HG03025 (cell line): ENCODE measurements around the gene RPSA.
A peak's percentile ranks its signal among the peaks of the same experiment; 100 is the strongest.
"Not testable (repeated sequence)": the region's sequence is repeated elsewhere in the genome, so short reads cannot be mapped to it uniquely, and the experiment has no call there.

Experiments used
- ATAC-seq: cut with Tn5 transposase; IDR thresholded peaks from one replicate; pipeline ENCODE4 v1.9.1; 2021; ENCODE audit warnings: mild to moderate bottlenecking, moderate library complexity; ENCODE audit not compliant: unreplicated experiment, low FRiP score

Gene RPSA

DNA sequence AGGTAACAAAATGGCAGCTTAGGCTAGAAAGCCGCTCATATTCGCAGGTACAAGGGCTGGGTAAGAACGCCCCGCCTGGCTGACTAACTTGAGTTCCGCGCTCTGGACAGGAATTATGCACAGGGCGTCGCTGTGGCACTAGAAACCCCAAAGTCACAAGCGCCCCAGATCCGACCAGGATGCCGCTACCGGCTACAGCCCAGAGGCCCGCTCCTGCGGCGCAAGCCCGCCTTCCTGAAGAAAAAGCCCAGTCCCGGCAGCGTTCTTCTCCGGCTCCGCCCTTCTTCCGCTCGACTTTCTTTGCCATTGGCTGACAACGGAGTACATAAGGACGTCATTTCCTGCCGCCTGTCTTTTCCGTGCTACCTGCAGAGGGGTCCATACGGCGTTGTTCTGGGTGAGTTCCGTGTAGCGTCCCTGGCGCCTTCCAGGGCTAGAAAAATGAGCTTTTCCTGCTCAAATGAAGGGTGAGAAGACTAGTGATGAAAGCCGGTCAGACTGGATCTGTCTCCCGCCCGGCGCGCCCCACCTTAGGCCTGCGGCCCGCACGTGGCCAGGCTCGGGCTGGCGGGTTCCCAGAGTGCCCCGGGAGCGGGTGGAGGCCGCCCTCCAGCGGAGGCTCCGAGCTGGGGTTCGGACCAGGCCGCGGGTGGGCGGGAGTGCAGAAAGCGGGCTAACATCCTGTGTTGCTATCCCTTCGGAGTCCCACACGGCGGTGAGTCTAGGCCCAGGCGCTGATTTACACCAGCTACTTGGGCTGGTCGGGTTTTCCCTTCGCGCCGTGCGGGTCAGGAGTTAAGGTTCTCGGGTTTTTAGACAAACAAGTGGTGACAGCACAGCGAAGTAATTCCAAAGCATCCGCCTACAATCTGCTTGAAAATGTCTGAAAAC, at the start of gene RPSA:
Gene RPSA (plus strand): TSS at position 353 of the 891 bp plus-strand sequence. CDS start 934 bp downstream, outside the sequence.
- peak; percentile 94 for ATAC-seq

DNA sequence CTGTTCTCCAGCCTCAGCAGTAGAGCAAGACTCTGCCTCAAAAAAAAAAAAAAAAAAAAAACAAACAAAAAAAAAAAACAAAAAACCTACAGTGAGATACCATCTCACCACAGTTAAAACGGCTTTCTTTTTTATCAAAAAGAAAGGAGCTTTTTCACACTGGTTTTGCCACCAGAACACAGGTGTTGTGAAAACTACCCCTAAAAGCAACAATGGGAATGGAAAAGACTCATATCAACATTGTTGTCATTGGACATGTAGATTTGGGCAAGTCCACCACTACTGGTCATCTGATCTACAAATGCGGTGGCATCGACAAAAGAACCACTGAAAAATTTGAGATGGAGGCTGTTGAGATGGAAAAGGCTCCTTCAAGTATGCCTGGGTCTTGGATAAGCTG, 48.2 kb upstream of the RPSA start:
- ATAC-seq = no peak

DNA sequence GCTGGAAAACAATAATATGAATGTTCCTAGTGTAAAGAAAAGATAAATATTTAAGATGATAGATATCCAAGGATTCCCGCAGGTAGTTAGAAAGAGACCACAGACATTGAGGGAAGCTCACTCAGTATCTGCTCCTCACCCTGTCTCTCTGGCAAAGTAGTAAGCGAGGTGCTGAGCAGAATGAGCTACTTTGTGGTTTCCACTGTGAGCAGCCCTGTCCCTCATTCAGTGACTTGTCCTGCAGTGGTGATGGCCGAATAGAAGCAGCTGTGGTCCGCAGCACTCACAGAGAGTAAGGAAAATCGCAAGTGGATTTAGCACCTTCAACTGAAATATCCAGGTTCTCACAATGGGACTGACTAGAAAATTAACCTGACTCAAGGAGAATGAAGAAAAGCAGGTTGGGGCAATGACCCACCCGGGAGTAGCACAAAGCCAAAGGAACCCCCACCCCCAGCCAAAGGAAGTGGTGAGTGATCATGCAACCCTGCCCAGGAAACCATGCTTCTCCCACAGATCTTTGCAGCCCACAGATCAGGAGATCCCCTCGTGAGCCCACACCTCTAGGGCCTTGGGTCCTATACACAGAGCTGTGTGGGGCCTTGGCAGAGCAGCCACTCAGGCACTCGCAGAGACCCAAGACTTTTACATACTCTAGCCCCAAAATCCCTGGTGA, 45.1 kb upstream of the RPSA start:
- no peak for ATAC-seq

DNA sequence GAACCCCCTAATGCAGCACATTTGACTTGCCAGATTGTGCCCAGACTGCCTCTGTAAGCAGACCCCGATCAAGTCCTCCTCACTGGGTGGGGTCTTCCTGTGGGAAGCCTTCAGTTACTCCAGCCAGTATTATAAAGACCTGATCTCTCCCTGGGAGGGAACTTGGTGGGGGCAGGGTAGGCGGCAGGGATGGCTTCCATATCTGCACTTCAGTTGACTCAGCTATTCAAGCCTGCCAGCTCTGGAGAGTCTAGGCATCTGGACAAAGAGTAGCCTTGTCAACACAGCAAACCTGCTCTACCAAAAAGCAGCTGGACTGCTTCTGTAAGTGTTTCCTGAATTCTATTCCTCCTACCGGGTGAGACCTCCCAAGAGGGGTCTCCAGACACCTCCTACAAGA, 44.3 kb upstream of the RPSA start:
- no peak for ATAC-seq

DNA sequence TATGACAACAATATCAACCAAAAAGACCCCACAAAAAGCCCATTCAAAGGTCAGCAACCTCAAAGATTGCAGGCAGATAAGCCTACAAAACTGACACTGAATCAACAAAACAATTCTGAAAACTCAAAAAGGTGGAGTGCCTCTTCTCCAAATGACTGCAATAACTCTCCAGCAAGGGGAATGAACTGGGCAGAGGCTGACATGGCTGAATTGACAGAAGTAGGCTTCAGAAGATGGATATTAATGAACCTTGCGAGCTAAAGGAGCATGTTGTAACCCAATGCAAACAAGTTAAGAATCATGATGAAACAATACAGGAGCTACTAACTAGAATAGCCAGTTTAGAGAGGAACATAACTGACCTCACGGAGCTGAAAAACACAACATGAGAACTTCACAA, 43.7 kb upstream of the RPSA start:
- no peak for ATAC-seq

DNA sequence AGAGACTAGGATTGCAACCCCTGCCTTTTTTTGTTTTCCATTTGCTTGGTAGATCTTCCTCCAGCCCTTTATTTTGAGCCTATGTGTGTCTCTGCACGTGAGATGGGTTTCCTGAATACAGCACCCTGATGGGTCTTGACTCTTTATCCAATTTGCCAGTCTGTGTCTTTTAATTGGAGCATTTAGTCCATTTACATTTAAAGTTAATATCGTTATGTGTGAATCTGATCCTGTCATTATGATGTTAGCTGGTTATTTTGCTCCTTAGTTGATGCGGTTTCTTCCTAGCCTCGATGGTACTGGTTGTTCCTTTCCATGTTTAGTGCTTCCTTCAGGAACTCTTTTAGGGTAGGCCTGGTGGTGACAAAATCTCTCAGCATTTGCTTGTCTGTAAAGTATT, 36.1 kb upstream of the RPSA start:
- ATAC-seq = not testable (repeated sequence)

DNA sequence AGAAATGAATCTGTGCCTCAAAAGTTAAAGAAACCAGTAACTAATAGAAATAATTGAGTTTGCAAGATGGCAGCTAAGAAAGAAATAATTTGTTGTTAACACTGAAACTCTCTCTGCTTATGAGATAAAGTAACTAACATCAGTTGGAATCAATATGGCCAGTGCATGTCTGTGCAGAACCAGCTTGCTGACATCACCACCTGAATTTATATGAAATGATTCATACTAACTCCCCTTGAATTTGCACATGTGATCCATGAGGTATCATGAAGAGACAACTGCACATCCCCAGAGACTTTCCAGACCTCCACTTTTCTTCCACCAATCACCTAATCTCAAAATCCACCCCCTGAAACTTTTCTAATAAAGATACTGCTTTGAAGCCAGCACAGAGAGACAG, 33.7 kb upstream of the RPSA start:
- ATAC-seq = no peak

DNA sequence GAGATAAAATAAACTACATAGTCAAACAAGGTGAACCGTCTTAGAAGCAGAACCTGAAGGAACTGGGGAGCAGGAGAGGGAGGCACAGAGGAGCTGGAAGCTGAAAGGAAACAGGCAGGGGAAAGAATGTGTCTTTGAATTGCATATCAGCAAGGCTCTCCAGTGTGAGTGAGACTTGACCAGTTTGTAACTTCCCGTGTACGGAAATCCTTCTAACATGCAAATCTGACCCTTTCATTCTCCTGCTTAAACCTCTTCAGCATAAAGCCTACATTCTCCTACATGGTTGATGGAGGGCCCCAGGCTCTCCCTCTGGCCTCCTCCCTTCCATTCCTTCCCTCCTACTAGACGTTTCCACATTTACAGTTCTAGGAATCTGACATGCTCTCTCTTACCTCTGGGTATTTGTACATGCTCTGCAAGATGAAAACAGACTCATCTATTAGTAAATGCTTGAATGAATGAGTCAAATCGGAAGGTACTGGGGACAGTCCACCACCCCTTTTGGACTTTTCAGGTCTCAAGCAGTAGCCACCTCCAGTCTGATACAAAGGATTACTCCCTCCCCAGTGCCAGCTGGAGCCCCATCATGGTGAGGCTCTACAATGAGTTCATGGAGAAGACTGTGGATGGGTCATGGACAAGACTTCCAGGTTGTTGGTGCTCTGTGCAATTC, 29.4 kb upstream of the RPSA start:
- no peak for ATAC-seq

DNA sequence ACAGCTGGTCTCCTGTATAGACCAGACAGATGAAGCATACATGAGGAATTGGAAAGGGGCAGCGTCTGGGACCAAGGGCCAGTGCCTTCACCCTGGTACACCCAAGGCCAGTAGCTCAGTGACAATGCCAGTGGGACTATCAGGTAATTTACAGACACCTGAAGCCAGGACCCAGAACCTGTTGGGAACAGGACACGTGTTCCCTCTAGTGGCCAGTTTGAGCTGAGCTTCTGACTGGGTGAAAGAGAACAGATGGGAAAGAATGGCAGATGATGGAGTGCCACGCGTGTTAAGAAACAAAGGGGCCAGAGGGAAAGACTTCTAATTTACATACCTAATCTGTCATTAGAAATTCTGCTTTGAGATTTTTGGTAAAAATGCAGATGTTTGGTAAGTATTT, 28.4 kb upstream of the RPSA start:
- ATAC-seq = peak; percentile 52

DNA sequence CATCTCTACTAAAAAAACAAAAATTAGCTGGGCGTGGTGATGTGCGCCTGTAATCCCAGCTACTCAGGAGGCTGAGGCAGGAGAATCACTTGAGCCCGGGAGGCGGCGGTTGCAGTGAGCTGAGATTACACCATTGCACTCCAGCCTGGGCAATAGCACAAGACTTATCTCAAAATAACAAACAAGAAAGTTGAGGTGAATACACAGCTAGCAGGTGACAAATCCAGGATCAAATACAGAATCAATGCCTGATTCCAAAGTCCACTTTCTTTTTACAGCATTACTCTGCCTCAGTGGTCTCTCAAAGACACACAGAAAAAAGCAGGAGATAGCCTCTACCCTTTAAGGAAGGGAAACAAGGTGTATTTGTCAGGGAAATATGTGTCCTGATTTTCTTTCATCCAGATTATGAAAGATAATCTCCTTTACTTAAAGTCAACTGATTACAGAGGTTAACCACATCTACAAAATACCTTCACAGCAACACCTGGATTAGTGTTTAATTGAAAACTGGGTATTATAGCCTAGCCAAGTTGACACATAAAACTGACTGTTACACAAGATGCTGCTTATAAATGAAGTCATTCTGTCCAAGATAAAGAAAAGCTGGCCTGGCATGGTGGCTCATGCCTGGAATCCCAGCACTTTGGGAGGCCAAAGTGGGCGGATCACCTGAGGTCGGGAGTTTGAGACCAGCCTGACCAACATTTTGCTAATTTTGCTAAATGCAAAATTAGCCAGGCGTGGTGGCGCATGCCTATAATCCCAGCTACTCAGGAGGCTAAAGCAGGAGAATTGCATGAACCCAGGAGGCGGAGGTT, 27.4 kb upstream of the RPSA start:
- no peak for ATAC-seq

DNA sequence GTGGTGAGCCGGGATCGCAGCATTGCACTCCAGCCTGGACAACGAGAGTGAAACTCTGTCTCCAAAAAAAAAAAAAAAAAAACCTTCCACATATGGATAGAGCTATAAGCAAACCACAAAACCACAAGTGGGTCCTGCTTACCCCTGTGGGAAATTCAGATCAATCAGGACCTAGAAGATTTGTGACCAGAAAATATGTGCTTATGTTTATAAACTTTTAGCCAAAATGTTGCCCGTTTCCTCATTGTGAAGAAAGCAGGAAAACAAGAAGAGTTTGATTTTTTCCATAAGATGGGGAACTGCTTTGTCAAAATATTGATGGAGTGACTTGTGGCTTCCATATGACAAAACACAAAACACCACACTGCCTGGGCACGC, 26.8 kb upstream of the RPSA start:
- ATAC-seq = no peak

DNA sequence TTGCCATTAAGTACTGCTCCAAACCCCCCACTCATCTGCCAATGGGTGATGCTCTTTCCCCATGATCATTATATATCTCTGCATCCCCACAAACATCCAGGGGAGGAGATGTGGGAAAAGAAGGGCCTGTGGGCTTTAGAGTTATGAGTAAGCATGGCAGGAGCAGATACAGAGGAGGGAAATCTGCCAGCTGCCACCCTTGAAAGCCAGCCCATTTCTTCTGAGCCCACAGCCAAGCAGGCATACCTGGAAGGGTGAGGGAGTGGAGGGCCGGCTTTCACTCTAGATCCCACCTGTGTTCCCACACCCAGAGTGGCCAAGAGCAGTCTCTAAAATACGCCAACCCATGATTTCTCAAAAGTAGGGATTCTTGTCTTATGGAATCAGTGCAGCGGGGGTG, 25.1 kb upstream of the RPSA start:
- ATAC-seq = no peak

DNA sequence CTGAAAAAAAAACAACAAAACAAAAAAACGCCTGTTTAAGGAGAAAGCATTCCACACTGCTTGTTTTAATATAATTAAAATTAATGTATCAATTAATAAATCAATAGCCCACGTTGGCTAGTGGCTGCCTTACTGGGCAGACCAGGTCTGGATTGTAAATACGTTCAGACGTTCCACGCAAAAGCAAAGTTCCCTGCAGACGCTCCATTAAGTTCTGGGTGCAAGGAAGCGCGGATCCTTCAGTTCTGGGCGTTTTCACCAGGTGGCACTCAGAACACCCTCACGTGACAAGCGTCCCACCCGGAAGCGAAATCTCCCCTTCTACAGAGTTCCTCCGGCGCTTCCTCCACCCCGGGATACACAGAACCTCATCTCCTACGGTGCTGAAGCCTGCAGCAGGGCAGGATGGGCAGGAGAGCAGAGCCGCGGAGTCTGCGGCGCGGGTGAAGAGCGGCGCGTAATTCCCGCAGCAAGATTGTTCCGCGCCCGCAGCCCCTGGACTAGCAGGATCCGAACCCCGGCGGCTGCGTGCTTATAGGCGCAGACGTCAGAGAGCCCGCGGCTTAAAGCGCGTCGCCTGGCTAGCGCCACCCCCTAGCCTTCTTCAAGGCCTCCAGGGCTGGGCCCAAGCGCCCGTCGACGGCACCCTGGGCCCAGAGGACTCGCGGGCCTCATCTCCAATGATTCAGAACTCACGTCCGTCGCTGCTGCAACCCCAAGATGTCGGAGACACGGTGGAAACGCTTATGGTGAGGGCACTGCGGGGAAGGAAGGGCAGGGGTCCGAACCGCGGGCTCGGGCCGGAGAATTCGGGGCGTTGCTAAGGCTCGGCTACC, 23.3 kb upstream of the RPSA start, which contains the start of gene SLC25A38:
Gene SLC25A38 (plus strand): TSS at position 326 of the 836 bp plus-strand sequence. CDS start 355 bp downstream, at position 681.
- ATAC-seq = peak; percentile 72

DNA sequence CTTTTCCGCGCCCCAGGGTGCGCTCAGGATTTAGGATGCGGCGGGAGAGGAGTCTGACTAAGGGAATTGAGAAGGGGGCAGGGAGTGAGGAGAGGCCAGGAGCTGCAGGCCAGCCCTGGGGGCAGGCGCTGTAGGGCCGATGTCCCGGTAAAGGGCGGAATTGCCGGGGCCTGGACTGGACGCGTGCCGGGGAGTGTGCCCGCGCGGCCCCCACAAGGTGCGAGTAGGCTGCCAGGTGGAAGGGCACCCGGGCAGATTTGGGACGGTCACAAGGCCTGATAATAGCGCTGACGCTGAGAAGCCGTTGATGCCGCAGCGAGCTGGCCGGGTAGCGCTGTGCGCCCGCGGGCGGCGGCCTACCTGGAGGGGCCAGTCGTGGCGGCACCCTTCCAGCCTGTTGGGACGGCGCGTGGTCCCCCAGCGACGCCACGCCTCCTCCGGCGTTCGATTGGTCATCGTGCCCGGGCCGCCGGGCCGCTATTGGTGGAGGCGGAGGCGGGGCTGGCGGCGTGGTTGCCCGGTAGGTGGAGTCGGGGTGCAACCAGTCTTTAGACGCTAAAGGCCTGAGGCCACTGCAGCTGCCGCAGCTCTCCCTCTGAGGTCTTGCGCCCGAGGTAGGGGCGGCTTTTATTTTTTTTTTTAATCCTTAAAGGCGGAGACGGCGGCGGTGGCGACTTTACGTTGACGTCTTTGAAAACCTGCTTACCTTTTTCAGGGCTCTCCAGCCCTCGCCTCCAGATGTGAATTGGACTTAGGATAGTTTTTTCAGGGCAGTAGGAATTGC, 22.4 kb upstream of the RPSA start:
- ATAC-seq = peak; percentile 67

DNA sequence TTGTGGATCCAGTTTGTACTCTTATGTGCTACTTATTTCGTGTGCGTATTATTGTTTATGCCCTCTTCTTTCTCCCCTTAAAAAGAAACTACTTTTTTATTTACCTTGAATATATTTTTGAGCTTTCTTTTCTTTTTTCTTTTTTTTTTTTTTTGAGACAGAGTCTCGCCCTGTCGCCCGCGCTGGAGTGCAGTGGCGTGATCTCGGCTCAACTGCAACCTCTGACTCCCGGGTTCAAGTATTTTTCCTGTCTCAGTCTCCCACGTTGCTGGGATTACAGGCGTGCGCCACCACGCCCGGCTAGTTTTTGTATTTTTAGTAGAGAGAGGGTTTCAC, 21.9 kb upstream of the RPSA start:
- no peak for ATAC-seq

DNA sequence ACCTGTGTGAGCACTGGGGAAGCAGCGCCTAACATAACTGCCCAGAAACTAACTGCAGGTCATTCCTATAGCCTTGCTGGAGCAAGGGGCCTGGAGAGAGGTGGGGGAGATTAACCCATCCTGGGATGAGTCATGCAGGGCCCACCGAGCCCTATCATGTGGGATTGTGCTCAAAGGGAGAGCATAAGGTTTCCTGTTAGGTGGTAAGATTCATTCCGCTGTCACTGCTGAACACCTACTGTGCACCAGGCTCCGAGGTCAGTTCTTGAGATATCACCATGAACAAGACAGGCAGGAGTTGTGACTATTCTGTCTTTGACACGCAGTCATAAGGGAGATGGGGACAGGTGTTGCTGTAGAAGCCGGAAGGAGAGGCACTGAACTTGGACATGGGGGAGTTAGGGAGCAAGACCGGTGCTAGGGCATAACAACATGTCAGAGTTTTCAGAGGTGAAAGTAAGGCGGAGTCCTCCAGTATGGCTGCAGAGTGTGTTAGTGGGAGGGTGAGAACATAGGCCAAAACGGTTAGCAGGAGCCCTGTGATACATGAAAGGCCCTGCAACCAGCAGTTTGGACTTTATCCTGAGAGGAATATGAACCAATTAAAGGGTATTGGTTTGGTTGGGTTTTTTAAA, 20.9 kb upstream of the RPSA start:
- no peak for ATAC-seq

DNA sequence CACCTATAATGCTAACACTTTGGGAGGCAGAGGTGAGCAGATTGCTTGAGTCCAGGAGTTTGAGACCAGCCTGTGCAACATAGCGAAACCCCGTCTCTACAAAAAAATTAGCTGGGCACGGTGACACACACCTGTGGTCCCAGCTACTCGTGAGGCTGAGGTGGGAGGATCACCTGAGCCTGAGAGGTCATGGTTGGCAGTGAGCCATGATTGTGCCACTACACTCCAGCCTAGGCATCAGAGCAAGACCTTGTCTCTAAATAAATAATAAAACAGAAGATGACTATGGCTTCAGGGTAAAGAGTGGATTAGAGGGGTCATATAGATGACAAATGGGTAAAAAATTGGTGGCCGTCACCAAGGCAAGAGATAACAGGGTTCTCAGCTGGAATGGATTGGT, 20.2 kb upstream of the RPSA start:
- no peak for ATAC-seq

DNA sequence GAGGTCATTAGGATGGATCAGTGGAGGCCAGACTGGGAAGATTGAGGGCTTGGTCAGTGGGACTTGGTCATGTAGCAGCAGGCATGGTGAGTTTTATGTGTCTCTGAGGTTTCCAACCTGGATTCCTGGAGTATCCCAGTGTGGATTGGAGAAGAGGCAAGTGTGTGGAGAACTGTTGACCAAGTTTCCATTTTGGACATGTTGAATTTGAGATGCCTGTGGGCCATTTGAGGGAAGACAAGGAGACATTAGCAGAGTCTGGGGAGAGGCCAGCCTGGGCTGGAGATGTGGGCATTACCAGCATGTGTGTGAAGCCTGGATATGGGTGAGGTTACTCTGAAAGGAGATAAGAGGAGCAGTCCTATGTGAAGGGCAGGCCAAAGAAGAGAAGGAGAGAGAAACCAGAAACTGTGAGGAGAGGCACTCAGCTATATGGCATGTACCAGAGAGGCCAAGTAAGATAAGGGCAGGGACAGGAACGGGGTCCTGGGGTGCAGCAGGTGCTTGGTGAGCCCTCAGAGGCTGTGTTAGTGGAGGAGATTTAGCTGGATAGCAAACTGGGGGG, 19.0 kb upstream of the RPSA start:
- no peak for ATAC-seq
